ENCODE data around the gene KRT37. TPM values are rescaled to one million over a fixed set of nuclear protein-coding genes. Genes with fewer than 3 reads are reported as not detected.

KRT37 gene
- total and polyA plus RNA-seq, 7 donors: not detected

DNA sequence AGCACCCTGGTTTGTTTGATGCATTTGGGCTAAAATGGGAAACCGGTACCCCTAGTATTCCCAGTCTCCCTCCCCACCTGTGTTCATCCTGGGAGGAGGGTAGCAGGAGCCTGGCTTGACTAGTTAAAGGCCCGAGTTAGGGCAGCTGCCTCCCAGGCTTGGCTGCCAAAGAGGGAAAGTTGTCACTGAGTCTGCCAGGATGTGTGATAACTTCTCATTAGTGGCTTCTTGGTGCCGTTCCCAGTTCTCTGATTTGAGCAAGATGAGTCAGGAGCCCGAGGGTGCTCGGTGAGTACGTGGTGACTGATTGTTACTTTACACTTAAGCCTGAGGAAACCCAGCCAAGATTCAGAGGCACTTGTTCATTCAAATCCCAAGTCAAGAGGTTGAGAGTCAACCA is 40.3 kb upstream of the KRT37 start:
- Histone ChIP-seq H3K27me3 (peaks cover 0 to 3% (median 0%) of the 10 kb centered on the region in 3 donors), H3K27ac (no peak overlapping the region), H3K9me3 (peaks cover 0 to 6% (median 0%) of the 10 kb centered on the region in 4 donors), H3K36me3 (no peaks in the 10 kb centered on the region), H3K4me1 (peaks cover 0 to 7% (median 3%) of the 10 kb centered on the region in 4 donors), H3K4me3 (no peak overlapping the region)
- intact Hi-C loops (cut with DNase I): no loop called here
- WGBS, 2 donors: 63 to 75% methylated on average over 6 of the region's 6 CpGs
- DNase-seq: no peak
- TF ChIP-seq, protein P1, sequence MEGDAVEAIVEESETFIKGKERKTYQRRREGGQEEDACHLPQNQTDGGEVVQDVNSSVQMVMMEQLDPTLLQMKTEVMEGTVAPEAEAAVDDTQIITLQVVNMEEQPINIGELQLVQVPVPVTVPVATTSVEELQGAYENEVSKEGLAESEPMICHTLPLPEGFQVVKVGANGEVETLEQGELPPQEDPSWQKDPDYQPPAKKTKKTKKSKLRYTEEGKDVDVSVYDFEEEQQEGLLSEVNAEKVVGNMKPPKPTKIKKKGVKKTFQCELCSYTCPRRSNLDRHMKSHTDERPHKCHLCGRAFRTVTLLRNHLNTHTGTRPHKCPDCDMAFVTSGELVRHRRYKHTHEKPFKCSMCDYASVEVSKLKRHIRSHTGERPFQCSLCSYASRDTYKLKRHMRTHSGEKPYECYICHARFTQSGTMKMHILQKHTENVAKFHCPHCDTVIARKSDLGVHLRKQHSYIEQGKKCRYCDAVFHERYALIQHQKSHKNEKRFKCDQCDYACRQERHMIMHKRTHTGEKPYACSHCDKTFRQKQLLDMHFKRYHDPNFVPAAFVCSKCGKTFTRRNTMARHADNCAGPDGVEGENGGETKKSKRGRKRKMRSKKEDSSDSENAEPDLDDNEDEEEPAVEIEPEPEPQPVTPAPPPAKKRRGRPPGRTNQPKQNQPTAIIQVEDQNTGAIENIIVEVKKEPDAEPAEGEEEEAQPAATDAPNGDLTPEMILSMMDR (IDR thresholded peaks at IDR 0.05): no peak
- TF ChIP-seq POLR2A (IDR thresholded peaks at IDR 0.05) (no peak), POLR2AphosphoS5 (IDR thresholded peaks at IDR 0.05) (no peak), EP300 (IDR thresholded peaks at IDR 0.05) (no peak)

DNA sequence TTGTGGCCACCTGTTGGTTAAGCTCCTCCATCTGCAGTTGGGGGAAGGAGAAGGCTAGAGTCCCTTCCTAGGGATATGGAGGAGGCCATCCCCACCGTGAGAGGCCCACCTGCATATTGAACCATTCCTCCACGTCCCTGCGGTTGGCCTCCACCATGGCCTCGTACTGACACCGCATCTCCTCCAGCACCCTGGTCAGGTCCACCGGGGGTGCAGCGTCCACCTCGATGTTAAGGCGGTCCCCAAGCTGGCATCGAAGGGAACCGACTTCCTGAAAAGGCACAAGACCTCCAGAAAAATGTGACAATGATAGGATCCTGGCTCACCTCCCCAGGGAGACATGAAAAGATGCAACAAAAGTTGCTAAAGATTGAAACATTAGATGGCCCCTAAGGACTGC is 39.8 kb upstream of the KRT37 start:
- Histone ChIP-seq H3K27me3 (peaks cover 0 to 3% (median 0%) of the 10 kb centered on the region in 3 donors), H3K4me1 (peaks cover 0 to 7% (median 3%) of the 10 kb centered on the region in 4 donors), H3K9me3 (peaks cover 0 to 6% (median 0%) of the 10 kb centered on the region in 4 donors), H3K27ac (no peak overlapping the region), H3K4me3 (no peak overlapping the region), H3K36me3 (no peaks in the 10 kb centered on the region)
- WGBS, 2 donors: 87 to 90% methylated on average over 11 of the region's 11 CpGs
- TF ChIP-seq, protein P1 (IDR thresholded peaks at IDR 0.05): no peak
- no peak for TF ChIP-seq POLR2A (IDR thresholded peaks at IDR 0.05)
- no peak for DNase-seq
- intact Hi-C loops (cut with DNase I): no loop called here

DNA sequence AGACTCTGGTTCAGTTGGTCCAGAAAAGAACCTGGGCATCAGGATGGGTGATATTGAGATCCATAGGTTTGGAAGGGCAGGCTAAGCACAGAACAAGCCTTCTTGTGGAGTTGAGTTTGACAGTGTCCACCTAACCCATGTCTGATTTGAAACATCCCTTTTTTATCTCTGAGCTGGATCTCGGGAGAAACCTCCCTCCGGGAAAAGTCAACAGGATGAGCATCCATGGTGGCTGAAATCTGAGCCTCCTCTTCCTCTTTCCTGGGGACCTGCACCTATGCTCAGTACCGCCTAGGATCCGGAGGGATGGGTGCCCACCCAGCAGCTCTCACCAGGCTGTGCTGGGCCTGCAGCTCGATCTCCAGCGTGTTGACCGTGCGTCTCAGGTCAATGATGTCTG is 39.4 kb upstream of the KRT37 start:
- H3K9me3 ChIP-seq: peaks cover 0 to 6% (median 0%) of the 10 kb centered on the region in 4 donors
- H3K27ac ChIP-seq: no peak overlapping the region
- peaks cover 0 to 3% (median 0%) of the 10 kb centered on the region in 3 donors for H3K27me3 ChIP-seq
- intact Hi-C loops (cut with DNase I): no loop called here
- no peaks in the 10 kb centered on the region for H3K36me3 ChIP-seq
- TF ChIP-seq POLR2A (IDR thresholded peaks at IDR 0.05) (no peak), EP300 (IDR thresholded peaks at IDR 0.05) (no peak), POLR2AphosphoS5 (IDR thresholded peaks at IDR 0.05) (no peak)
- TF ChIP-seq, protein P1 (IDR thresholded peaks at IDR 0.05): no peak
- H3K4me3 ChIP-seq: no peak overlapping the region
- WGBS, 2 donors: 90 to 93% methylated on average over 8 of the region's 8 CpGs
- H3K4me1 ChIP-seq: peaks cover 0 to 7% (median 3%) of the 10 kb centered on the region in 4 donors
- DNase-seq: no peak

DNA sequence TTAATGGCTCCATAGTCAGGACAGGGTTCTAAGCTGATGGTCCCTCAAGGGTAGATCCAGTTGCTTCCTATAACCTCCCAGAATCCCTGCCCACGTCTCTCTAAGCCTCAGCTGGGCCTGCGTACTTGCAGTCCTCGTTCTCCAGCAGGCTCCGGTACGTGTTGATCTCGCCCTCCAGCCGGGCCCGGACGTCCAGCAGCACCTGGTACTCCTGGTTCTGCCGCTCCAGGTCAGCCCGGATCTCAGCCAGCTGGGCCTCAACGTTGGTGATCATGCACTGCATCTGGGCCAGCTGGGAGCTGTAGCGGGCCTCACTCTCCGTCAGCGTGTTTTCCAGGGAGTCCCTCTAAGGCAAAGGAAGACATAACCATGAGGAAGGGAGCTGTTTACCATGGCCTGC is 38.3 kb upstream of the KRT37 start:
- H3K4me1 ChIP-seq: peaks cover 0 to 7% (median 3%) of the 10 kb centered on the region in 4 donors
- intact Hi-C loops (cut with DNase I): no loop called here
- no peak overlapping the region for H3K27ac ChIP-seq
- whole genome bisulfite sequencing, 2 donors: 80 to 85% methylated on average over 15 of the region's 15 CpGs
- no peaks in the 10 kb centered on the region for H3K9me3 ChIP-seq
- TF ChIP-seq POLR2AphosphoS5 (IDR thresholded peaks at IDR 0.05): no peak
- TF ChIP-seq, protein P1 (IDR thresholded peaks at IDR 0.05): no peak
- no peak for TF ChIP-seq POLR2A (IDR thresholded peaks at IDR 0.05)
- no peaks in the 10 kb centered on the region for H3K36me3 ChIP-seq
- peaks cover 0 to 3% (median 0%) of the 10 kb centered on the region in 3 donors for H3K27me3 ChIP-seq
- DNase-seq: no peak
- H3K4me3 ChIP-seq: no peak overlapping the region

DNA sequence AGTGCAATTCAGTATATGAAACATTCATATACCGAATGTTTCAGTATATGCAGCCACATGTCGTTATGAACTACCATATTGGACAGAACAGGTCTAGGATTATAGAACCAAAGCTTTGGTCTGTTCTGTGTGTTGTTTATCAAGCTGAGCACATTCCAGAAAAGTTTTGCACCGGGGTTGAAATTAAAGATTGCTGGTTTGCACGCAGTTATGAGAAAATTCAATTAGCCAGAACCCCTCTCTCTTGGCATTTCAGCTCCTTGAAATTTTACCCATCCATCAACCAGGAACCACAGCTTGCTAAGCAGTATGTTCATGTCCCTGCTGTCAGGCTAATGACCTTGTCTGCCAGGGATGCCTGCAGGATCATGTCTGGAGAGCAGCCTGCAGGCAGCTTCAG is 33.3 kb upstream of the KRT37 start:
- no peaks in the 10 kb centered on the region for H3K9me3 ChIP-seq
- TF ChIP-seq EP300 (IDR thresholded peaks at IDR 0.05) (no peak), POLR2A (IDR thresholded peaks at IDR 0.05) (no peak), POLR2AphosphoS5 (IDR thresholded peaks at IDR 0.05) (no peak)
- TF ChIP-seq, protein P1 (IDR thresholded peaks at IDR 0.05): no peak
- 78 to 88% methylated on average over 4 of the region's 4 CpGs for WGBS, 2 donors
- H3K36me3 ChIP-seq: no peaks in the 10 kb centered on the region
- no peak overlapping the region for H3K4me3 ChIP-seq
- intact Hi-C loops (cut with DNase I): no loop called here
- peaks cover 0 to 3% (median 0%) of the 10 kb centered on the region in 3 donors for H3K27me3 ChIP-seq
- no peaks in the 10 kb centered on the region for H3K4me1 ChIP-seq
- DNase-seq: no peak
- H3K27ac ChIP-seq: no peak overlapping the region
